Kidney capillary endothelial cell (primary cell): Measurements from ENCODE around the gene SH3BGRL3.
"Not testable (repeated sequence)": the region's sequence is repeated elsewhere in the genome, so short reads cannot be mapped to it uniquely, and the experiment has no call there.

Source experiments
- DNase-seq: peaks from one replicate; pipeline ENCODE4 v3.0.0-alpha.2; 2018; ENCODE audit warnings: low spot score

Gene SH3BGRL3

DNA sequence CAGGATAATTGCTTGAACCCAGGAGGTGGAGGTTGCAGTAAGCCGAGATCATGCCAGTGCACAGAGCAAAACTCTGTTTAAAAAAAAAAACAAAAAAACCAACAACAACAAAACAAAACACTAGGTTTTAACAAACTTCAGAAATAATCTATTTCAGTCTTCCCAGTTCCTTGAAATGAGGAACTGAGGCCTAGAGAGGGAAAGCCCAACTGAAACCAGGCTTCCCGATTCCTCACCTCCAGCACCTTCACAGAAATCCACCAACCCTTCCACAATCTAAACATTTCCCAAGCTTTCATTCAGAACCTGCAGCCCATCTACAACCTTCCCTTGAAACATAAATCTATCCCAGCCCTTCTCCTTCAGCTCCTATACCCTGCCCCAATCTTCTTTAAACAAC, 37.3 kb downstream of the SH3BGRL3 start:
- no peak for DNase-seq

DNA sequence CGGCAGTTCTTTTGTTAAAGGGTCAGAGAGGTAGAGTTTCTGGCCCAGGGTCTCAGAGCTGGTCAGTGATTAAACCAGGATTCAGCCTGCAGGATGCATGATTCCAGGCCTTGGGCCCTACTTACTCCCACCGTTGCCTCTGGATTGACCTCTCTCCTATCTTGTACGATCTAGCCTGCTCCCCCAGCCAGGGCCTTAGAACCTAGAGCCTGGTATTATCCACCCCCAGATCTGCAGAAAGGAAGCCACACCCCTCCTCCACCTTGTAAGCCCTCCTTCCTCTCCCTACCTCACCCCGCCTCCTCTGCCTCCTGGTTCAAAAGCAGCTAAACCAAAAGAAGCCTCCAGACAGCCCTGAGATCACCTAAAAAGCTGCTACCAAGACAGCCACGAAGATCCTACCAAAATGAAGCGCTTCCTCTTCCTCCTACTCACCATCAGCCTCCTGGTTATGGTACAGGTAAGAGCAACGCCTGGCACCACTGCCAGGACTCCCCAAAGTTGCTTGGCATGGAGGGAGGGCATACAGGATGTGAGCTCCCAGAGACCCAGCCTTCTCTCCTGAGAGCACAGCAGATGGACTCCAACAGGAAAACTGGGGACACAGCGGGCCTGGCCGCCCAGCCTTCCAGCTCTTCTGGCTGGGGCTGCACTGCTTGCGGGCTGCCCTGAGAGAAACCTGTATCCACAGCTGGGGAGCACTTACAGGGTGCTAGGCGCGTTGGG, 37.9 kb downstream of the SH3BGRL3 start, which contains the start of gene CD52:
Gene CD52 (plus strand): TSS at position 347 of the 726 bp plus-strand sequence. CDS start 60 bp downstream, at position 407.
- no peak for DNase-seq

DNA sequence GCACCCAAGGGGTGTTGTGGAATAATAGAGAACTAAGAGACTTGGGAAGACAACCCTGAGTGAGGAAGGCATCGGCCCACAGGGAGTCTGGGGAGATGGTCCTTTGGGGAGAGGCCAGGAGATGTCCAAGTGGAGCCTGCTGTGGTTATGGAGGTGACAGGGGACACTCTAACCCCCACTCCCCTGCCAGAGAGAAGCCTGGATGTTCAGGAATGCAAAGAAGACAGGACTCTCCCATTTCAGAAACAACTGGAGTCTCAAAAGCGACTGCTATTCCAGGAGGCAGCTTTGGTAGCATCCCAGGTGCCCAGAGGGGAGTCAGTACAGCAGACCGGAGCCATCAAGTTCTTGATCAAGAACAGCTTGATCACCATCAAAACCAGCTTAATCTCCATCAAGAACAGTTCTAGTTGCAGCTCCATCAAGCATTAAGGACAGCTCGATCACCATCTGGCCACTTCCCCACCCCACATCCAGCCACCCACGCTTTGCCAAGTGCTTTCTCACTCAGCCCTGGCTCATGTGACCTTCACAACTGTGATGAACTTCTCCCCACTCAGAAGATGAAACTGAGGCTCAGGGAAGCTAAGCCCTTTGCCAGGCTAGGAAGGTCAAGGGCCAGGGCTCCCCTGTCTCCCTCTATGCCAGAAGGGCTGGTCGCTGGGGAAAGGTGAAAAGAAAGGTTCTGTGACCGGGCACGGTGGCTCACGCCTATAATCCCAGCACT, 38.6 kb downstream of the SH3BGRL3 start:
- no peak for DNase-seq

DNA sequence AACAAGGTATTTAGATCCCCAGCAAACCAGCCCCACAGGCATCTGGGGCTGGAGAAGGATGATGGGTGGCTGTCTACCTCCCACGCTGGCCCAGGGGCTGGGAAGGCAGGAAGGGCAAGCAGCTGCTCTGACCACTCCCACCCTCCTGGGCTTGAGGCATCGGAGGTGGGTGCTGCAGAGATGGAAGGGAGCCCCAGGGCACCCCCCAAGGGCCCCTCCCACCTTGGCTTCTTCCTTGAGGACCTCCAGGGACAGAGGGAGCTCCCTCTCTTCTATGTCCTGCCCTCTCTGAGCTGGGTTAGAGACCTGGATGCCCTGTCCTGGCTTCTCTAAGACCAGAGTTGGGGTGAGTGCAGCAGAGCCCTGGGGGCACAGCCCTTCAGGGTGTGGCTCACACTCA, 41.0 kb downstream of the SH3BGRL3 start:
- no peak for DNase-seq

DNA sequence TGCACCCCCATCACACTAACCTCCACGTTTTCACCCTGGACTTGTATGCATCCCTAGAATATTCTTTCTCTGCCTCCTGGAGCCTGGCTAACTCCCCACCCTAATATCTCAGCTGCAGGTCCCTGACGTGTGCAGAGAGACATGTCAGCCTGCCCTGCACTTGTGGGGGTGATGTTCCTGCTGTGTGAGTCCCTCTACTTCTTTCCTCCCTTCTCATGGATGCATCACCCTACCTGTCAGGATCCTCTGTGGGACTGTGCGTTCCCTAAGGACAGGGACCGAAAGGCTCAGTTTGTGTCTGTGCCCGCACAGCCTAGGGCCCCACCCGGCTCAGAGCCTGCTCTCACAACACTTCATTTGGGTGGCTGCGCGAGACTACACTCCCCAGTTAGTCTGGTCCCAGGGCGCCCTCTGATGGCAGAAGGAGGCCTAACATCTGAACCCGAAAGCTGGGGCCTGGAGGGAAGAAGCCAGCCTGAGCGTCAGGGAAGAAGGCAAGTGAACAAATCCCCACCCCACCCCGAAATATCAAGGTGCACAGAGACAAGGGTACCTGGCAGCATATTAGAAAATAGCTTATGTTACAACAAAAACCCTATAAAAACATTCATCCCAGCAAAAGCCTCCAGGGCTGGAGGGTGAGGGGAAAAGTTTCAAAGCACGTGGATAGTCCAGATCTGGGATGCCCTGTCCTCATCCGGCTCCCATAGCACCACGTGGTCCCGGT, 41.6 kb downstream of the SH3BGRL3 start:
- DNase-seq, result peak; percentile 68

DNA sequence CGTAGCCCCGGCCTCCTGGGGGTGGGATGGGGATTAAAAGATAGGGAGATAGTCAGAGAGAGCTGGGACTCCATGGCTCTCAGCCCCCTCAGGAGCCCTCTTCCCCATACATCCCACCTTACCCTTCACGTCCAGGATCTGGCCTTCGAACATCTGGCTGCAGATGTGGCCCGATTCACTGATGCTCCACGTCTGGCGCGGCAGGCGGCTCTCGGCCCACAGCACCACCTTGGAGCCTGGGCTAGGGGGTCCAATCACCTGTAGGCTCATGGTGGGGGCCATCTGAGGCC, 42.1 kb downstream of the SH3BGRL3 start:
- DNase-seq, result no peak

DNA sequence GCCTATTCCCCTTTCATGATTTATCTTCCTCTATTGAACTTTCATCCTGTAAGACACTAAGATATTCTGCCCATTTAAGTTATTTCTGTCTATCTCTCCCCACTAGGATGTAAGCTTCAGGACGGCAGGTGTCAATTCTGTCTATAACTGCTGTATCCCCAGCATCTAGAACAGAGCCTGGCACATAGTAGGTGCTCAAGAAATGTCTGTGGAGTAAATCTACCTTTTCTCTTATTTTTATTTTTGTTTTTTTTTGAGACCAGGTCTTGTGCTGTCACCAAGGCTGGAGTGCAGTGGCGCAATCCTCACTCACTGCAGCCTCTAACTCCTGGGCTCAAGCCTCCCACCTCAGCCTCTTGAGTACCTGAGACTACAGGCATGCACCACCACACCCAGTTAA, 43.5 kb downstream of the SH3BGRL3 start:
- DNase-seq, result no peak

DNA sequence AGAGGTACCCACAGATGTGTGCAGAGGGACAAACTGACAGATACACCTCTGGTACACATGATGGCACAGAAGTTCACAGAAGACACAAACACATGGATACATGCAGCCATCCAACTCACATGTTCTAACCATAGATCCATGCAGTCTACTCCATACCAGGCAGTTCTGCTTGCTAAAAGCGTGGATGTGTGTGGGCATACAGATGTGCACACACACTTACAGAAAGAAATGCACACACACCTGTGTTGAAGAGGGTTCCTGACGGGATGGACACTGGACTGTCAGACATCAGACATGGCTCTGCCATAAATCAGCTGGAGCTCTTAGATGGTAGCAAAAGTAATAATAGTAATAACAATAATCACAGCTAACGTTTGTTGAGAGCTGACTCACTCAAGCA, 44.7 kb downstream of the SH3BGRL3 start:
- DNase-seq, result no peak

DNA sequence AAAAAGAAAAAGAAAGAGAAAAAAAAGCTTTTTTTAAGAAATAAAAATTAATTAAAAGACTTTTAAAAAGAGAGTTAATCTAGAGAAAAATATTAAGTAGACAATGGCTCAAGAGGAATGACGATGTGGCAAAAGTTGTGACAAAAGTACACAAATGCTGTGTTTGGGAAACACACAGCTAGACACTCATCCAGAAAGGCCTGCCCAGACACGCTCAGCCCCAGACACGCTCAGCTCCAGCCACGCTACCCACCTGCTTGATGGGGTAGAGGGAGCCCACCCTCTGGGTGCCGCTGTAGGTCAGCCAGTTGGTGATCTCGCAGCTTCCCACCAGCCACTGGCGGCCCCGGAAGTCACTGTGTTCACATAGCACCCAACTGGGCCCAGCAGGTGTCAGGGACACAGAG, 48.1 kb downstream of the SH3BGRL3 start:
- no peak for DNase-seq

DNA sequence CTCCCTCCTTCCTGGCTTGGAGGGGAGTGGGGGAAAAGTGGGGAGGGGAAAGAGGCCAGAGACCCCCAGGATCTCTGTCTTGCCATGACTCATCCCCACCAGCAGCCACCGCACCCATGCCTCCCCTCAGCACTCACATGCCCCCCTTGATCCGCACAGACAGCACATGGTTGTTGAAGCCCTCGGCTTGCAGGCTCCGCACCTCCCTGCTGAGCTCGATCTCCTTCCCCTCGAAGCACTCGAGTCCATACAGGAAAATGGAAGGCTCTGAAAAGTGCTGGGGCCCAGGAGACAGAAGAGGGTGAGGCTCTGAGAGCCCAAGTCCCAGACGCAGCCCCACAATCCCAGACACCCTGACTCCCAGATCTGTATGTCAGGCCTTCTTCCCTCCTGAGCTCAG, 48.7 kb downstream of the SH3BGRL3 start:
- DNase-seq, result no peak

DNA sequence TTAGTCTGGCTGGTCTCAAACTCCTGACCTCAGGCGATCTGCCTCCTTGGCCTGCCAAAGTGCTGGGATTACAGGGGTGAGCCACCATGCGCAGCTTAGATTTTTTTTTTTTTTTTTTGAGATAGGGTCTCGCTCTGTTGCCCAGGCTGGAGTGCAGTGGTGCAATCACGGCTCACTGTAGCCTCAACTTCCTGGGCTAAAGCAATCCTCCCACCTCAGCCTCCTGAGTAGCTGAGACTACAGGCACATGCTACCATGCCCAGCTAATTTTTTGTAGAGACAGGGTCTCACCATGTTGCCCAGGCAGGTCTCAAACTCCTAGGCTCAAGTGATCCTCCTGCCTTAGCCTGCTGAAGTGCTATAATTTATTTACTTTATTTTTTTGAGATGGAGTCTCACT, 49.5 kb downstream of the SH3BGRL3 start:
- not testable (repeated sequence) for DNase-seq

DNA sequence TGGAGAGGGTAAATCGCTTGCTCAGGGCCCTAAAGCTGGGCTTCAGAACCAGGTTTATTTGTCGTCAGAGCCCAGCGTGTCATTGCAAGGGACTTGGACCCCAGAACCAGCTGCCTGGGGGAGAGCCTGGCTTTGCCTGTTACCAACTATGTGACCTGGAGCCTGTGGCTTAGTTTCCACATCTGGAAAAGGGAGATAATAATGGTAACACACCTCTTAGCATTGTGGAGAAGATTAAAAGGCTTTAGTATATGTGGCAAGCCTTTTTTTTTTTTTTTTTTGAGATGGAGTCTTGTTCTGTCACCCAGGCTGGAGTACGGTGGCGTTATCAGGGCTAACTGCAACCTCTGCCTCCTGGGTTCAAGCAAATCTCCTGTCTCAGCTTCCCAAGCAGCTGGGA, 50.4 kb downstream of the SH3BGRL3 start:
- DNase-seq, result no peak
